Adrenal gland (tissue), 12 donors: Measurements from ENCODE around the gene ERC2. TPM values are rescaled to one million over a fixed set of nuclear protein-coding genes. Genes with fewer than 3 reads are reported as not detected.

Experiments
- DNase-seq, 7 donors: peaks; one replicate each; pipeline ENCODE4 v3.0.0-alpha.2; 2019 to 2020
- H3K27ac ChIP-seq, 5 donors: fragments of 200-600 bp; sonication (generic) in 4 of 5; 1 replicate in 3 of 5; 2 replicates in 2 of 5; pipeline versions ENCODE4 v1.5.1 to v1.8.0; 2016 to 2020; ENCODE audit warnings: mild to moderate bottlenecking in 1 of 5
- H3K27me3 ChIP-seq: fragments of 200-600 bp; 2 replicates; pipeline ENCODE4 v1.8.0; 2021
- H3K36me3 ChIP-seq, 2 donors: fragments of 200-600 bp; replicated peaks in 1 of 2; 1 replicate in 1 of 2; 2 replicates in 1 of 2; pipeline versions ENCODE4 v1.5.1 to v1.8.0; 2018 to 2022
- H3K4me1 ChIP-seq, 2 donors: fragments of 200-600 bp; replicated peaks in 1 of 2; 1 replicate in 1 of 2; 2 replicates in 1 of 2; pipeline versions ENCODE4 v1.5.1 to v1.8.0; 2018 to 2021
- H3K4me3 ChIP-seq, 4 donors: fragments of 200-600 bp; sonication (generic) in 3 of 4; one replicate each; pipeline ENCODE4 v1.5.1; 2016 to 2018
- H3K9me3 ChIP-seq, 3 donors: fragments of 200-600 bp; sonication (generic) in 1 of 3; replicated peaks in 1 of 3; 1 replicate in 2 of 3; 2 replicates in 1 of 3; pipeline versions ENCODE4 v1.5.1 to v1.8.0; 2016 to 2021
- CTCF ChIP-seq, 6 experiments: fragments of 450-650 bp in 4 of 6; fragments of 200-600 bp in 2 of 6; sonication (generic) in 1 of 6; IDR thresholded peaks; 1 replicate in 5 of 6; 2 replicates in 1 of 6; pipeline versions ENCODE4 v1.5.1 to v1.8.0; 2016 to 2021; ENCODE audit warnings: antibody characterized with exemption in 6 of 6, mild to moderate bottlenecking in 2 of 6, moderate library complexity in 1 of 6
- POLR2A ChIP-seq, 2 donors: fragments of 450-650 bp; IDR thresholded peaks; one replicate each; pipeline ENCODE4 v1.6.1; 2017; ENCODE audit warnings: antibody characterized with exemption in 2 of 2, mild to moderate bottlenecking in 2 of 2, moderate library complexity in 1 of 2
- WGBS, 4 donors: extraction: QIAGEN DNeasy Blood & Tissue Kit in 2 of 4; methylation state at CpG; one replicate each; pipeline versions ENCODE4 v1.1.5 to v1.1.7; 2013 to 2017; 5-methylcytosine and 5-hydroxymethylcytosine counted together
- intact Hi-C, 2 donors: fragments of 100-400 bp; cut with DNase I; formaldehyde crosslinking; loops; one replicate each; pipeline versions ENCODE4 v1.14.1 to v1.15.0; 2022 to 2023
- polyA plus RNA-seq, 3 donors: library from polyadenylated mRNA; stranded (reverse); fragments of 200-250 nt in 2 of 3; fragments of 350-450 nt in 1 of 3; fragmentation: Illumina TruSeq in 1 of 3; extraction: RNeasy Lipid Tissue Mini Kit (QIAGEN cat#74804) in 1 of 3; gene quantifications; one replicate each; pipeline ENCODE4 v1.2.3, GENCODE V29; 2013 to 2014
- total RNA-seq, 9 donors: library from RNA; depleted of rRNA in 4 of 9; stranded (reverse); fragments of >200 nt in 4 of 9; fragments of 120-200 nt in 1 of 9; fragmentation: NEBNext Ultra II Directional in 1 of 9; extraction: Animal tissue kit (Norgen Biotek cat#: 25700) in 1 of 9; gene quantifications; one replicate each; pipeline versions ENCODE4 v1.1.0 to v1.2.4, GENCODE V29; 2013 to 2023
- donor health status: healthy with polysubstance abuse.
- donor health status: Bipolar disorder and iron deficiency.
- donor health status: DM: yes; HTN: yes; CAD: no.
- donor health status: DM: no; HTN: no; CAD: no.
- donor health status: DM: no; HTN: no; CAD: no.
- donor health status: DM: yes; HTN: yes; CAD: no.

ERC2 gene
- total and polyA plus RNA-seq, 12 donors = 0.47 to 5.8 (median 1.5) TPM

- H3K9me3 ChIP-seq = no peaks in the 10 kb centered on the region
- H3K36me3 ChIP-seq = no peaks in the 10 kb centered on the region
- H3K4me1 ChIP-seq = no peaks in the 10 kb centered on the region
- no peak overlapping the region for H3K27ac ChIP-seq
- no peak overlapping the region for H3K4me3 ChIP-seq
- H3K27me3 ChIP-seq = peaks cover 4% of the 10 kb centered on the region
- DNase-seq = no peak
- no peak for TF ChIP-seq POLR2A (IDR thresholded peaks at IDR 0.05)
- no peak for TF ChIP-seq CTCF (IDR thresholded peaks at IDR 0.05)
- intact Hi-C loops = loop anchor here in 1 of 2 donors (5.0 kb wide), 1 partner anchor 149 kb away; no protein-coding TSS in a partner anchor
- 58 to 71% (median 64%) methylated on average over 2 of the region's 2 CpGs for WGBS, 4 donors
Observed at GRCh38 chr3:56491566-56491965, 23.3 kb upstream of the ERC2 start.

- Histone ChIP-seq H3K36me3 (no peaks in the 10 kb centered on the region), H3K27me3 (peaks cover 4% of the 10 kb centered on the region), H3K4me3 (no peak overlapping the region), H3K9me3 (no peaks in the 10 kb centered on the region), H3K27ac (no peak overlapping the region), H3K4me1 (no peaks in the 10 kb centered on the region)
- intact Hi-C loops = no loop called here
- WGBS, 4 donors = 59 to 68% (median 60%) methylated on average over 7 to 8 of the region's 8 CpGs
- TF ChIP-seq CTCF (IDR thresholded peaks at IDR 0.05) = no peak
- no peak for DNase-seq
Observed at GRCh38 chr3:56488812-56489600, 20.7 kb upstream of the ERC2 start.

GRCh38 chr3:56484525-56485032, 16.3 kb upstream of the ERC2 start:
- no peaks in the 10 kb centered on the region for H3K4me1 ChIP-seq
- H3K4me3 ChIP-seq = no peak overlapping the region
- no peak for TF ChIP-seq POLR2A (IDR thresholded peaks at IDR 0.05)
- no peak for TF ChIP-seq CTCF (IDR thresholded peaks at IDR 0.05)
- DNase-seq = no peak
- intact Hi-C loops = no loop called here
- H3K9me3 ChIP-seq = no peaks in the 10 kb centered on the region
- peaks cover 4% of the 10 kb centered on the region for H3K27me3 ChIP-seq
- no peak overlapping the region for H3K27ac ChIP-seq
- WGBS, 4 donors = 14 to 25% (median 18%) methylated on average over 2 of the region's 2 CpGs
- H3K36me3 ChIP-seq = no peaks in the 10 kb centered on the region

GRCh38 chr3:56484122-56484521, 15.9 kb upstream of the ERC2 start:
- no peaks in the 10 kb centered on the region for H3K36me3 ChIP-seq
- 12 to 39% (median 30%) methylated on average over 4 of the region's 4 CpGs for WGBS, 4 donors
- intact Hi-C loops = no loop called here
- H3K9me3 ChIP-seq = no peaks in the 10 kb centered on the region
- DNase-seq = no peak
- no peak for TF ChIP-seq CTCF (IDR thresholded peaks at IDR 0.05)
- TF ChIP-seq POLR2A (IDR thresholded peaks at IDR 0.05) = no peak
- no peaks in the 10 kb centered on the region for H3K4me1 ChIP-seq
- peaks cover 4% of the 10 kb centered on the region for H3K27me3 ChIP-seq
- no peak overlapping the region for H3K4me3 ChIP-seq
- H3K27ac ChIP-seq = no peak overlapping the region
